NK-92 (cell line): Measurements from ENCODE around the gene AAR2.

Experiments
- DNase-seq: peaks from one replicate; lab custom pipeline; 2025; ENCODE audit not compliant: unreplicated experiment; lab: John Stamatoyannopoulos, UW

Gene AAR2, protein sequence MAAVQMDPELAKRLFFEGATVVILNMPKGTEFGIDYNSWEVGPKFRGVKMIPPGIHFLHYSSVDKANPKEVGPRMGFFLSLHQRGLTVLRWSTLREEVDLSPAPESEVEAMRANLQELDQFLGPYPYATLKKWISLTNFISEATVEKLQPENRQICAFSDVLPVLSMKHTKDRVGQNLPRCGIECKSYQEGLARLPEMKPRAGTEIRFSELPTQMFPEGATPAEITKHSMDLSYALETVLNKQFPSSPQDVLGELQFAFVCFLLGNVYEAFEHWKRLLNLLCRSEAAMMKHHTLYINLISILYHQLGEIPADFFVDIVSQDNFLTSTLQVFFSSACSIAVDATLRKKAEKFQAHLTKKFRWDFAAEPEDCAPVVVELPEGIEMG

DNA sequence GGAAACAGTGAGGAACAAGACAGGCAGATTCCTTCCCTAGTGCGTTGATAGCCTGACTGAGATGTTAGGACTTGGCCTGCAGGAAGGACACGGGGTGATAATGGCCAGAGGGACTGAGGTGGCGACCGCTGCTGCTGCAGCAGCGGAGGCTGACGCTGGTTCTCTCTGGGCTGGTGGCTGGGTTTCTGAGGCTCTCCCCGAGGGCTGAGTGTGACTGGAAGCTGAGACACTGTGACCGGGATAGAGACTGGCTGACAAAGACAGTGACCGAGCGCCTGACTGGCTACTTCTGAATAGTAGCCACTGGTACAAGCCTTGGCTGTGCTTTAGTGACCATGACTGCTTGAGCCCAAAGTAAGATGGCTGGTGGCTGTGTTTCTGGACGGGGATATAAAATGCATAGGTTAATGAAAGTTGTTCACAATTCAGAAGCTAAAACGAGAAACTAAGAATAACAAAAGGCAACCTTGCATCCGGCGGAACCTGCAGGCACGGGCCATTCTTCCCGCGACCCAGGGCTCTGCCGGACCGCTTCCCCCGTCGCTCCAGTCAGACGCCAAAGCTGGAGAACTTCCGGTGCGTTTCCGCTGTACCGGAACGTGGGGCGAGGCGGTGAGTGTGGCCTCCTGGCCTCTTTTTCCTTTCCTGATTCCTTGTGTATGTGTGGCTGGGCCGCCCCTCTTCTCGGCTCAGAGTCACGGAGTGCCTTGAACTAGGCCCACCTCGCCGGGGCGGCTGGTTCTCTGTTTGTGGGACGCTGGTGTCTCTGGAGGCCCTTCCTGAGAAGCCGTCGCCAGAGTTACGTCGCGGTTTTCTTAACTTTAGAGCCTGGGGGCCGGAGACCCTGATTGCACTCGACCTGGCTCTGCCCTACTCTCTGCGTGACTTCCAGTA lies at the start of gene AAR2:
Gene AAR2, plus strand, starts transcription at position 587 of the 894 bp plus-strand sequence. CDS start 3,391 bp downstream, outside the sequence.
- DNase-seq = no peak

DNA sequence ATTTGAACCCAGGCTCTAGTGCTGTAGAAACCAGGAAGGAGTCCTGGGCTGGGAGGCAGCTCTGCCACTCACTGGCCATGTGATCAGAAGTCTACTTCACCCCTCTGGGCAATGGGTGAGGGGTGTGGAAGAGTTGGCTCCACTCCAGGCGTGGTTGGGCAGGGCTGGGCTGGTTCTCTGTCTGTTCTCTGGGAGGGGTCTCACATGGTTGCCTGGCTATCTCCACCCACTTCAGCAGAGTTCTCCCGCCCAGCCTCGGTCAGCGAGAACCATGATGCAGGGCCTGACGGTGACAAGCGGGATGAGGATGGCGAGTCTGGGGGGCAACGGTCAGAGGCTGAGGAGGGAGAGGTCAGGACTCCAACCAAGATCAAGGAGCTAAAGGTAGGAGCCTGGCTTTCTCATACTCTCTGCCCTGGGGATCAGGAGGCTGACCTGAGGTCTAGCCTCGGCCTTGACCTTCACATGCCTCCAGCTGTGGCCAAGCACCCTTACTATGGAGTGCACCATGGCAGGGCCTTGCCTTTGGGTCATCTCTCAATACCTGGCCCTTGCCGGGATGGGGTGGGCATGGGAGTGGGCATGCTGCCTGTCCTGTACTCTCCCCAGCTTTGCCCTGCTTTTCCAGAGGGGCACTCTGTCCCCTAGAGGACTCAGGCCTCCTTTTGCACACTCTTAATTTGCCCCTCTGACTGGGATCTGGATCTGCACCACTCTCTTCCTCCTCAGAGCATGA lies 42.1 kb upstream of the AAR2 start:
- DNase-seq = no peak

DNA sequence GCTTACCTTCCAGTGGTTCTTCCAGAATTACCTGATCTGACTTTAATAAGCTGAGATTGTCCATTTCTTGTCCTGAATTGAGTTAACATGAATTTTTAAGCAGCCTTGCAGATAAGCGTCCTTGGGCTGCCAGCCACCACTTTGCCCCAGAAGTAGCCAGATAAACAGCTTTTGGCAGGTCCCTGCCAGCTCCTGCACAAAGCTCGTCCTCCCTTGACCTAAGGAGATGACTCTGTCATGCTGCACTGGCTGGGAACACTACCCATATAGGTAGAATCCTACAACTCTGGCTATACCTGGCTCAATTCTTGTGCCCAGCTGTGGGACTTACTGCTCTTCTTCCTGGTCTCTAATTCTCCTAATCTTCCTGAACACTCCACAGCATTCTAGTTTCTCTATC lies 39.6 kb upstream of the AAR2 start:
- no peak for DNase-seq

DNA sequence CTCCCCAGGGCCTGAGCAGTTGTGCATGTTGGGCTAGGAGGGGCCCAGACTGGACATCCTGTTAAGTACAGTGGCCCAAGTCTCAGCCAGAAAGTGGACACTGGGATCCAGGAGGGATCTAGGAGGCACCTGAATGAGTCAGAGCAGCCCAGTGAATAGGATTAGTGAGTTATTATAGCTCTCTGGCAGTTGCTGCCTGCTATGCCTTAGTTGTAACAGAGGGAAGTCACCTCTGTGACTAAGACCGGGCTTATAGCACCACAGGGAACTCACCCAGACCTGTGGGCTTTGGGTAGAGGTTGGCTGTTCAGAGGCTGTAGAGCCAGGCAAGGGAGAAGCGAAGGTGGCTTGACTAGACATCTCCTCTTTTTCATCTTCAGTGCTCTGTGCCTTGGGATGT lies 39.0 kb upstream of the AAR2 start:
- no peak for DNase-seq

DNA sequence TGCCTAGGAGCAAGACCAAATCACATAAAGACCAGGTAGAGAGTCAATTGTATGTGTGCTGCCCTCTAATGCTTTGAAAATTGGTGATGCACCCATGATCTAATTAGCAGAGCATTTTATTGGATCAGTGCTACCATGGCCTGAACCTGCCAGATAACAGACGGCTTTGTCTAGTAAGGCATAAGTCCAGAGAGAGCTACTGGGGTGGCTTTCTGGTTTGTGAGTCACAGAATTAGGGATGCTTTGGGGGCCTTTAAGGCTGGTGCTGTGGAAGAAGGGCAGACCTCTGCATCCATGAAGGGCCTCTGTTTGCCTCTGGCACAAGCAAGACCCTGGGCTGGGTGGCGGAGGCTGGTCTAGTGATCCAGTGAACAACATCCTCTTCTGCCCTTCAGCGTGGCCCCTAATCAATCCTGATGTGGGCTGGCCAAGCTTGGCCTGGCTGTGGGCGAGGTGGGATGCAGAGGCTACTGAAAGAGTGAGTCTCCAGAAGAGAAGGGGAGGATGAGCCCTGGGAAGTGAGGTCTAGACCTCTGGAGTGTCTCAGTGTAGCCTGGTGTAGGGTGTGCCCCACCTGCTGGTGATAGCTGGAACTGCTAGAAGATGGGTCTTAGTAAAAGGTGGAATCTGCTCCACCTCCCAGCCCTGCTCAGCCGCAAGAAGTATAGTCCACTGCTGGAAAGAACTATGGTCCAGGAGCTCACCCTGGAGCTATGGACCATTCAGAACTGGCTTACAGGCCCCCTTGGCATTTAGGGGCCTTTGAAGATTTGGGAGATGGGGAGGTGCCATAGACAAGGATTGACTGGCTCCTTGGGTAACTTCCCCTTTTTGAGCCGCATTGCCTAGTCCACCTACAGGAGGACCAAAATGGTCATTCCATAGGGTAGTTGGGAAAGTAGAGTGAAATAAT lies 36.7 kb upstream of the AAR2 start:
- DNase-seq = no peak

DNA sequence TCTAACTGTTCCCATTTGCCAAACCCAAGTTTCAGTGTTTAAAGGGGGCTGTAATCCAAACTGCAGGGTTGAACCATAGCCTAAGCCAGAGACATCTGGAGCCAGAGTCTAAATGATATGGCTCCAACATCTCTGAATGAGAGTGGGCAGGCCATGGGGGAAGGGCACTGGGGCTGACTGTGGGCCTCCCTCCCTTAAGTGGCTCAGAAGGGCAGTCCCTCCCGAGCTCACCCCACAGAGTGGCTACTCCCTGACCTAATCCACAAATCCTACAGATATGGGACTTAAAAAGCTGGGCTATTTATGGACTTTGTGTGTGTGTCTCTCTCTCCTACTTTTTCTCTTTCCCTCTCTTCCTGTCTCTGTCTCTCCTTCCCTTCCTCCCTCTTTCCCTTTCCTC lies 35.8 kb upstream of the AAR2 start:
- DNase-seq = no peak

DNA sequence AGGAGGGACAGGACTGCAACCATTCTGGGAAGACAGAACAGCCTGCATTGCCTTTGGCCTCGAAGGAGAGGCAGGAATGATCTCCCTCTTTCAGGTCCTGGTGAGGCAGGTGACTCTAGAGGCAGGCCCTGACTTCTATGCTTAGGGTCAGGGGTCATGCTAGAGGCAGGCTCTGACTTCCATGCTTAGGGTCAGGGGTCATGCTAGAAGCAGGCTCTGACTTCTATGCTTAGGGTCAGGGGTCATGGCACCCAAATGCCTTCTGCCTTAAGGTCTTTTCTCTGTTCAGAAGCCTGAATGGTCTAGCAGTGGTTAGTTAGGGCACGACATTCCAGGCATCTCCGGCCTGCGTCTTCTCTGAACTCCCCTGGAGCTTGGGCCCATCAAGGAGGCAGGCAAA lies 35.1 kb upstream of the AAR2 start:
- no peak for DNase-seq

DNA sequence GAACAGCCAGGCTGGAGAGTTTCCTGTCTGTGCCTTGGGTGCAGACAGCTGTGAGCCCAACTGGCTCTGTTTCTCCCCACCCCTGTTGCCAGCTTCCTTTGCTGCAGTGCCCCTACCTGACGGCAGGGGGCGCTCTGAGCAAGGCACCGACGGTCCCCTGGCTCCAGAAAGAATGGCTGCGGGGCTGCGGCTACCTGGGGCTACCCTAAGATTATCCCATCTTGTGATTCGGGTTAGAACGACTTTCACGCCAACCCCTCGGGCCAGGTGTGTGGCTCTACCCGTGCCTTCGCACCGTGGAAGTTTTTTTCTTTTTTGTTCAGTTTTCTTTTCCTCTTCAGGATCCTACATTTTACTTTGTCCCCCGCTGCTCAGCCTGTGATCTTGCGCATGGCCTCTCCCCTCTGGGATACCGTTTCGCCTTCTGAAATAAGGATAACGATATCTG lies 33.4 kb upstream of the AAR2 start:
- DNase-seq = no peak

DNA sequence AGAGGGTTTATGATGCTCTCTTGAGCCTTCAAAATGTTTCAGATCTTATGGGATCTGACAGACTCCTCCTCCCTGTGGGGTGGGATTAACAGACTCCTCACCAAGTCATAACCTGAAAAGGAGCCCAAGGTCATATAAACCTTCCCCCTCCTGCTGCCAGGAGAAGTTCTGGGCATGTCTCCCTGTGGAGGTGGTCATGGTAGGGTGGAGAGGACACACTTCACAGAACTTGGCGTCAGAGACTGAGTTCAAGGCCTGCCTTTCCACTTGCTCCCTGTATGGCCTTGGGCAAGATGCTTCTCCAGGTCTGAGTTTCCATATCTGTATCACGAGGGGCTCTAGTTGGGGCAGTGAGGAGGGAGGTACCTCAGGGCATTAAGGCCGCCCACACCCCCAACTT lies 32.4 kb upstream of the AAR2 start:
- no peak for DNase-seq

DNA sequence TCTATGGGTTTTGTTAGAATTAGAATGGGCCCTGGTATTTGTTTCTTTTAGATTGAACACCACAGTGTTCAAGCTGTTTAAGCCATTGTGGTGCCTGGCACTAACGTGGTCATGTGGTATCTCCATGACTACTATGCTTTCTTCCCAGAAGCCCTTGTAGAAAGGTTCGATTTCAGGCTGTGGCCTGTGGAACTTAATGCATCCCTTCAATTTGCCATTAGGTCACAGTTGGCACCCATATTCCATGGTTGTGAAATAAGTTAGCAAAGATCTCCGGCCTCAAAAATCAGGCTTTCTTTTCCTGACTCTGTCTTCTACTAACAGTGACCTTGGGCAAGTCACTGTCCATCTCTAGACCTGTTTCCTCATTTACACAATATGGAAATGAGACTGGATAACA lies 31.3 kb upstream of the AAR2 start:
- DNase-seq = no peak

DNA sequence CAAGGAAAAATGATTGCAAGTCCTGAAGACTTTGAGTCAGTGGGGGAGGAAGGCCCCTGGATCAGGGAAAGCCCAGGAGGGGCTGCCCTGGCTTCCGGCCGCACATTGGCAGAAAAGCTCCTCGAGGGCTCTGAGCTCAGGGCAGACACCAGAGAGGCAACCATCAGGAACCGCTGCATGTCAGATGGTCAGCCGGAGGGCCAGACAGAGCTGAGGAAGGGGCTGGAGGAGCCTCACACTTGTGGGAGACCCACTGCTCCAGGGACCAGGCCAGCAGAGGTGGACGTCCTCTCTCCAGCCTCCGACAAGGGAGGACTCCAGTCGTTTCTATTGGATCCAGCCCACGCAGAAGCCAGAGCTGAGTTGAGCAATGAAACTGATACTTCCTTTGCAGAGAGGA lies 30.2 kb upstream of the AAR2 start:
- DNase-seq = no peak

DNA sequence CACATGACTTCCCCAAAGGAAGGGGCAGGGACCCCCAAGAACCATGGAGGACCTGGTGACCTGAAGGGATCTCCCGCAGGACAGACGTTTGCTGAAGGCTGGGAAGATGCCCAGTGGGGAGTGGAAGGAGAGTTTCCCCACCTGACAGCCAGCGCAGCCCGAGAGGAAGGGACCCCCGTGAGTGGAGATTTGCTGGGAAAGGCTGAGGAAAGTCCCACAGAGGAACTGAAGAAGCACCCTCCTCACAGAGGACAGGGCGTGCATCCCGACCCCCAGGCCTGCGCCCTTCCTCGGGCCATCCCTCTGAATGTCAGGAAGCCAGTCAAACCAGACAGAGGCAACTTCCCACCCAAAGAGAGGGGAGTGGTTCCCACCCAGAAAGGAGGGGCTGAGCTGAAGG lies 29.6 kb upstream of the AAR2 start:
- no peak for DNase-seq

DNA sequence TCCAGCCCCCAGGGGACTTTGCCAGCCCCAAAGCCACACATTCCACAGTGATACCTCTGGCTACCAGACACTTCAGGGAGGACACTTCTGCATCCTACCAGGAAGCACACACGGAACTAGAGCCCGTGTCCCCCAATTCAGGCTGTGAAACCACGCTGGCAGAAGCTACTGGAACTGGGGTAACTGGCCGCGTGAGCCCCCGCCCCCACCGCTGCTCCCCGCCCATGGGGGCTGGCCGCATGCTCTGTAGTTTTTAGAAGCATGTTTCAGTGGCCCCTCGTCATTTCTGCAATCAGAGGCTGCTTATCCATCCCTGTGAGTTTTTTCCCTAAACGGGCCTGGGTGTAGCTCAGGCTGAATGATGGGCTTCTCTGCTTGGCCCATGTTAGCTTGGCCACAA lies 28.7 kb upstream of the AAR2 start:
- no peak for DNase-seq

DNA sequence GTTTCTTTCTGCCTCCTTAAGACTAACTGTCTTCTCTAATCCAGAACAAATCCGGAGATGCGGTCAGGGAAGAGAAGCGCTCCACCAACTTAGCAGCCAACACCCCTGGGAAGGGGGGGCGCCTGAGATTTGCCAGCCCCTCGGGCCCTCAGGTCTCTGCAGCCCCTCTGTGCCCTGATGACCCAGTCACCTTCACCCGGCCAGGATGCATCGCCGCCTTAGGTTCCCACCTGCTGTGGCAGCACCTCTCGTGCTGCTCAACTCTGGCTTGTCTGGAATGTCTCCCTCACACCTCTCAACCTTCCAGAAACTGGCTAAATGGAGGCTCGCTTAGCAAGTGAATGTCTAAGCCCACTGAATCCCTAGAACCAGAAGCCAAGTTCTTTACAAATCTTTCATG lies 28.0 kb upstream of the AAR2 start:
- no peak for DNase-seq

DNA sequence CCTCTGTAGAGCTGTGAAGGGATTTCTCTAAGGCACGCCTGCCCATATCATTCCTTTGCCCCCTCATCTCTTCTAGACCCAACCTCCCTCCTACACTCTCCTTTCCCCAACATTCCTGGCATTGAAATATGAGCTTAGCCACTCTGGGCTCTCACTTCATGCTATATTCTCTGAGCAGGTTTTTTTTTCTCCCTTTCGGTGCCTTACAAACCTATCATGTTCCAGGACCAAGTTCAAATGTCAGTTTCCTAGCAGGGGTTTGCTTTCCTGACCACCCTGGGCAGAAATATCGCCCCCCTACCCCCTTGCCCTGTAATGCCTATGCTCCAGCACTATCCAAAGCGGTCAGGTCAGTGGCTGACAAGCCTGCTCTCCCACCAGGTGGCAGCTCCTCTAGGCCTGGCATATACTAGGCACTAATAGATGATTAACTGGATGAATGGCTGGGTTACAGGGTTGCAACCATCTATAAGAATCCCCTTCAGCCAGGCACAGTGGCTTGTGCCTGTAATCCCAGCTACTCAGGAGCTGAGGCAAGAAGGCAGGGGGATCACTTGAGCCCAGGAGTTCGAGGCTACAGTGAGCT lies 25.7 kb upstream of the AAR2 start:
- DNase-seq = no peak

DNA sequence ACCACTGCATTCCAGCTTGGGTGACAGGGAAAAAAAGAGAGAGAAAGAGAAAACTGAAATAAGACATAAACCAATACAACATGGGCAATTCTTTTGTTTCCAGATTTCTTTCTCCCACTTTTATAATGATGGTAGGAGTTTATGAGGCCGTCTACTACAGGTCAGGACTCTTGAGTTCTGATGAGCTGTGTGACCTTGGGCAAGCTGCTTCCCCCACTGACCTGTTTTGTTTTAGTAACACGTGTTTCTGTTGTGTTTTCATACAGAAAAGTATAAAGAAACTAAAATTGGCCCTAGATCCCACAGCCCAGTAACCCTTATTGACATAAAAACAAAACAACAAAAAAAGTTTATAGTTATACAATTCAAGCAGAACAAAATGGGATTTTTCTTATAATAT lies 22.9 kb upstream of the AAR2 start:
- DNase-seq = no peak

DNA sequence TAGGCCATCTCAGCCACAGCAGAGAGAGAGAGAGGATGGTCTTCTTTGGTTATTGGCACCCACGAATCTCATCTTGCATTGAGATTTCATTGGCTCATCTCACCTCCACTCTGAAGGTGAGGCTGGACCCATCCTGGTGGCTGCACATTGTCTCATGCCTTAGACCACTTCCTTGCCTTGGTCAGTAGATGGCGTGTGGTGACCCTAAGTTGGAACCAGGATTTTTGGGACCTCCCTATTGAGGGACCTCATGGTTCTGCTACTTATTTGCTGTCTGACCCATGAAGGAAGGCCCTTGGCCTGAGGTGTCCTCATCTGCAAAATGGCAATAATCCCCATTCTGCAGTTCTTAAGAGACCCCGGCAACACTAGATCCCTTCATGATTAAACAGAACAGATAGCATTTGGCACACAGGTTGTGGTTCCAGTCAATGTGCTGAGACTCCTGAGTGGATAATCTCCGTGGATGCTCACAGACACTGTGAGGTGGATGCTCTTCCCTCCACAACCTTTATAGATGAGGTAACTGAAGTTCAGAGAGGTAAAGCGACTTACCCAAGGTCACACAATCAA lies 21.5 kb upstream of the AAR2 start:
- DNase-seq = no peak

DNA sequence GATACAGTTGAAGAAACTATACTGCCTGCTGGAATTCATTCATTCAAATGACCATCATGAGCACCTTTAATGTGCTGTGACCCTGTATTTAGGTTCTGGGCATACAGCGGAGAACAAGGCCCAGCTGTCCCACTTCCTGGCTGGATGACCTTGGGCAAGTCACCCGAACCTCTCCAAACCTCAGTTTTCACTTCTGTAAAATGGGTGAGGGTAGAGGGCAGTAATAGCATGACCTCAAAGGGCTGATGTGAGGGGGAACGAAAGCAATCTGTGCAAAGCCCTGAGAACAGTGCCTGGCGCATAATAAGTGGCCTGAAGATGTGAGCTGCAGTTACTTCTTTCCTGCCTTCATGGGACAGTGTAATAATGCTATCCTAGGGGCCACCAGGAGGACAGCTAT lies 20.5 kb upstream of the AAR2 start:
- DNase-seq = no peak

DNA sequence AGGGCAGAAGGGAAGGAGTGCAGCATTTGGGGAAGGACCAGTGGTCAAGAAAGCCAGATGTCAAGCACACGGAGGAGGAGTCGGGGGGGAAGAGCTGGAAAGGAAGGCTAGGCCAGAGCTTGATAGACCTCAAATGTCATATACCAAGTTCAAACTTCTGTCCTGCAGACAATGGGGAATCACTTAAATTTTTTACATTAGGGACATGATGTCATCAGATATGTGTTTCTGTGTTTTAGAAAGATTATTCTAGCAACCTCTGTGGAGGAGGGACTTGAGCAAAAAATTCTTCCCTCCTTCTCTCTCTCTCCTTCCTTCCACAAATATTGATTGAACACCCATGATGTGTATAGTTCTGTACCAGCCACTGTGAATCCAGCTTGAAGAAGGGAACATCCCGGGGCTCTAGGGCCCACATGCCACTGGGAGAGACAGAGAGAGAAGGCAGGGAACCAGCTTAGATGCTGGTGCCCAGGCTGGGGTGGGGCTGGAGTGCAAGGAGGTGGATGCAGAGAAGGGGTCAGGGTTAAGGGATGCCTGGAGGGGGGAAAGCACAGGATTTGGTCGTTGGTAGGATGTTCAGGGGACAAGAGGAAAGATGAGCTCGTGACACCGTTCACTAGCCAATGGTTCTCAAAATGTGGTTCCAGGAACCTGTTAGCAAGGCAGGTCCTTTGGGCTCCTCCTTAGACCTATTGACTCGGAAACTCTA lies 19.8 kb upstream of the AAR2 start:
- no peak for DNase-seq
